Coronary artery (tissue), 2 donors: Measurements from ENCODE around the gene OR5B12.

Experiments used
- DNase-seq: peaks from one replicate; pipeline ENCODE4 v3.0.0-alpha.2; 2017; ENCODE audit warnings: low spot score
- H3K27ac ChIP-seq, 2 donors: fragments of 200-600 bp; sonication (generic); one replicate each; pipeline ENCODE4 v1.5.1; 2016 to 2019
- H3K4me3 ChIP-seq: fragments of 200-600 bp; sonication (generic); 2 replicates; pipeline ENCODE4 v1.5.1; 2016; ENCODE audit warnings: mild to moderate bottlenecking, moderate library complexity
- TF ChIP-seq, protein P1 (sequence below): fragments of 200-600 bp; sonication (generic); IDR thresholded peaks from one replicate; pipeline ENCODE4 v1.5.1; 2019; ENCODE audit warnings: antibody characterized with exemption

Gene OR5B12

DNA sequence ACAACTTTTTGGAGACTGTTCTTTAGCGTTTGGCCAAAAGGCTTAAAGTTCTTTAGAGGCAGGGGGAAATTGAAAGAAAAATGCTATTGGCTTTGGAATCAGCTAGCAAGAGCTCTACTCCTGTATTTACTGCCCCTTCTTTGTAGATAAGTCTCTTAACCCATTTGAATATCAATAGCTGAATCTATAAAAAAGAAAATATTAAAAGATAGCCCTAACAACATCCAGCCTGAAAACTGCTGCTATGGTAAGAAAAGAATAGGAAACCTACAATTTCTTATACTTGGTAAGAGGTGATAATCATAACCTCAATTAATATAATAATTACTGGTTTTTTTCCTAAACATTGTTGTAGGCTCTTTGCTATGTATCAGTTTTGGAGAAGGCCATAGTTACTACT lies at the start of gene OR5B12:
Gene OR5B12, minus strand, starts transcription at position 101 of the 400 bp plus-strand sequence. CDS start 2,085 bp downstream, outside the sequence.
- TF ChIP-seq, protein P1, sequence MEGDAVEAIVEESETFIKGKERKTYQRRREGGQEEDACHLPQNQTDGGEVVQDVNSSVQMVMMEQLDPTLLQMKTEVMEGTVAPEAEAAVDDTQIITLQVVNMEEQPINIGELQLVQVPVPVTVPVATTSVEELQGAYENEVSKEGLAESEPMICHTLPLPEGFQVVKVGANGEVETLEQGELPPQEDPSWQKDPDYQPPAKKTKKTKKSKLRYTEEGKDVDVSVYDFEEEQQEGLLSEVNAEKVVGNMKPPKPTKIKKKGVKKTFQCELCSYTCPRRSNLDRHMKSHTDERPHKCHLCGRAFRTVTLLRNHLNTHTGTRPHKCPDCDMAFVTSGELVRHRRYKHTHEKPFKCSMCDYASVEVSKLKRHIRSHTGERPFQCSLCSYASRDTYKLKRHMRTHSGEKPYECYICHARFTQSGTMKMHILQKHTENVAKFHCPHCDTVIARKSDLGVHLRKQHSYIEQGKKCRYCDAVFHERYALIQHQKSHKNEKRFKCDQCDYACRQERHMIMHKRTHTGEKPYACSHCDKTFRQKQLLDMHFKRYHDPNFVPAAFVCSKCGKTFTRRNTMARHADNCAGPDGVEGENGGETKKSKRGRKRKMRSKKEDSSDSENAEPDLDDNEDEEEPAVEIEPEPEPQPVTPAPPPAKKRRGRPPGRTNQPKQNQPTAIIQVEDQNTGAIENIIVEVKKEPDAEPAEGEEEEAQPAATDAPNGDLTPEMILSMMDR: no peak
- H3K4me3 ChIP-seq: no peak within 1 kb of the TSS
- no peak within 1 kb of the TSS for H3K27ac ChIP-seq
- DNase-seq: no peak

DNA sequence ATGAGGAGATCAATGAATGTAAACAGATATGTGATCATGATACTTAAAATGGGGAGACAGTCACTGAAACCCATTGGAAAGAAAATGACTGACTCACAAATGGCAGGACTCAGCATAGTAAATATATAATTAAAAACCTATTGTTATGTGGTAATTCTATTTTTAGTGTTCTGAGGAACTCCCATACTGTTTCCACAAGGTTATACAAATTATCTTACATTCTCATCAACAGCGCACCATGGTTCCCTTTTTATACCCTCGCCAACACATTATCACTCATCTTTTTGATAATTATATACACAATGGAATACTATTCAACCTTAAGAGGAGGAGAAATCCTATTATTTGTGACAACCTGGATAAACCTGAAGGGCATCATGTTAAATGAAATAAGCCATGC lies 48.8 kb upstream of the OR5B12 start:
- no peak for DNase-seq
- H3K27ac ChIP-seq: no peak overlapping the region
- TF ChIP-seq, protein P1: no peak
- H3K4me3 ChIP-seq: no peak overlapping the region

DNA sequence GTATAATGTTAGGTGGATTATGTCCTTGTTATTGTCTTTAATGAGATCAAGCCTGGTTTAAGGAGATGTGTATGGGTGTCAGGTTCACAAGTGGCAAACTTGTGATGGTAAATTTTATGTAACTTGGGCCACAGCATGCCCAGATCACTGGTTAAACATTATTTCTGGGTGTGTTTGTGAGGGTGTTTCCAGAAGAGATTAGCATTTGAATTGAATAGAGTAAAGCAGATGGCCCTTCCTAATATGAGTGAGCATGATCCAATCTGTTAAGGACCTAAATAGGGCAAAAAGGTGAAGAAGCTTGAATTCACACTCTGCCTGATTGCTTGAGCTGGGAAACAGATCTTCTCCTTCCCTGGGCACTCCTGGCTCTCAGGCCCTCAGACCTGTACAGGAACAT lies 45.1 kb upstream of the OR5B12 start:
- Histone ChIP-seq H3K4me3 (no peak overlapping the region), H3K27ac (no peak overlapping the region)
- TF ChIP-seq, protein P1: no peak
- no peak for DNase-seq

DNA sequence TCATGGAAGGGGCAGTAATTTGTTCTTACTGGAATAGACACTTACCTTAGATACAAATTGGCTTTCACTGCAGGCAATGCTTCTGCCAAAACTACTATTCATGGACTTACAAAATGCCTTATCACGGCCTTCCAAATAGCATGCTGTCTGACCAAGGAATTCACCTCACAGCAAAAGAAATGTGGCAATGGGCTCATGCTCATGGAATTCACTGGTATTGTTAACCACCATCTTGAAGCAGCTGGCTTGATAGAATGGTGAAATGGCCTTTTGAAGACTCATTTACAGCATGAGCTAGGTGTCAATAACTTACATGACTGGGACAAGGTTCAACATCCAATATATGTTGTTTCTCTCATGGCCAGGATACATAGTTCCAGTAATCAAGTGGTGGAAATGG lies 43.9 kb upstream of the OR5B12 start:
- Histone ChIP-seq H3K4me3 (no peak overlapping the region), H3K27ac (no peak overlapping the region)
- TF ChIP-seq, protein P1: no peak
- no peak for DNase-seq

DNA sequence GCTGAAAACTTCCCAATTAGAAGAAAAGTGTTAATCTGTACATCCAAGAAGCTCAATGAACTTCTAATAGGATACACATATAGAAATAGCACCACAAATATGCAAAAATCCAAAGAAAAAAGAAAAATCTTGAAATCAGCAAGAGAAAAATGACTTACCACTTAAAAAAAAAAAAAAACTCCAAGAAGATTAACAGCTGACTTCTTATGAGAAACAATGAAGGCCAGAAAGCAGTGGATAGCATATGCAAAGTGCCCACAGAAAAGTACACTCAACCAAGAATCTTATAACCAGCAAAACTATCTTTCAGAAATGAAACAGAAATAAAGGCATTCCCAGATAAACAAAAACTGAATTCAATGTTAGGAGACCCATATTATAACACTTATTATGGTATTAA lies 29.9 kb upstream of the OR5B12 start:
- no peak overlapping the region for H3K4me3 ChIP-seq
- H3K27ac ChIP-seq: no peak overlapping the region
- TF ChIP-seq, protein P1: no peak
- DNase-seq: no peak

DNA sequence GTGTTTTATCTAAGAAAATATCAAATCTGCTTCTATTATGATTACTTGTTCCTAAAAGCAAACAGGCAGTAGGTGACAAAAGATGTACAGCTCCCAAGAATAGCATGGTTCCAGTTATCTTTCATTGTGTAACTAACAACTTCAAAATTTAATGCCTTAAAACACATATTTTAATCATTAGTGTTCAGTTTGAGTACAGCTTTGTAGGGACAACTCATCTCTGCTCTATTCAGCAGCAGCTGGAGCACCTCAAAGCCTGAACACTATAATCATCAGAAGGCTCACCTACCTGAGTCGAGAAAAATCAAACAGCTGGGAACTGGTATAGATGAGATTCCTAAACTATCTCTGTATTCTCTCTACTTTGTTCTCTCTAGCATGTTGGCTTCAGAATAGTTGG lies 24.3 kb upstream of the OR5B12 start:
- no peak for DNase-seq
- Histone ChIP-seq H3K27ac (no peak overlapping the region), H3K4me3 (no peak overlapping the region)
- TF ChIP-seq, protein P1: no peak

DNA sequence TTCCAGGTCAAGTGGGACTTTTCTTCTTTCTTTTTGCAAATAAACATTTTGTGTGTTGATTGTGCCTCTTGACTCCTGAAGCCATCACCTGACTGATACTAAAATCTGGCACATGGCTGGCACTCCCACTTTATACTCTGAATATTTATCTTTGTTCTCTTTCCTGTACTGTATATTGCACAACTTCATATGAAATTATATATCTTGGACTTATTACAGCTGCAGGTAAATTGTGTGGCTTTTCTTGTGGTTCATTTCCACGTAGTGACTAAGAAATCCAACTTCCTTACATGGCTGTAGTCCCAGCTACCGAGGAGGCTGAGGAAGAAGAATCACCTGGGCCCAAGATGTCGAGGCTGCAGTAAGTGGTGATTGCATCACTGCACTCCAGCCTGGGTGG lies 23.7 kb upstream of the OR5B12 start:
- TF ChIP-seq, protein P1: no peak
- no peak overlapping the region for H3K4me3 ChIP-seq
- H3K27ac ChIP-seq: no peak overlapping the region
- DNase-seq: no peak
